Endothelial cell of umbilical vein (primary cell): ENCODE measurements around the gene GPR27. TPM values are rescaled to one million over a fixed set of nuclear protein-coding genes. Genes with fewer than 3 reads are reported as not detected.

Source experiments
- BruUV-seq: library from RNA; stranded (reverse); fragments of 400-500 nt; replicated peaks from 2 replicates; lab custom pipeline; 2021; lab: Mats Ljungman, UMichigan
- CTCF ChIA-PET: fragments of 300-600, 350-600 bp; sonication (Branson Sonifier 250); formaldehyde crosslinking; loops from one replicate; lab custom pipeline; 2021; ENCODE audit warnings: antibody characterized with exemption, inconsistent platforms; lab: Charles Lee
- POLR2A ChIA-PET: fragments of 300-600, 350-600 bp; sonication (Branson Sonifier 250); formaldehyde crosslinking; loops from one replicate; lab custom pipeline; 2021; ENCODE audit warnings: antibody characterized with exemption, inconsistent platforms; lab: Charles Lee
- DNase-seq: peaks from one replicate; pipeline ENCODE4 v3.0.0-alpha.2; 2011; ENCODE audit warnings: low read depth, low spot score
- FAIRE-seq: peaks from 2 replicates; lab custom pipeline; 2011; peaks lifted over from hg19 to GRCh38; lab: Jason Lieb, UNC
- H2AFZ ChIP-seq: 2 replicates; pipeline ENCODE4 v1.6.0; 2012; ENCODE audit warnings: low read depth, low read length, control low read depth, inconsistent platforms
- H3K27ac ChIP-seq: 2 replicates; pipeline ENCODE4 v1.5.1; 2011; ENCODE audit warnings: low read depth, mild to moderate bottlenecking, control low read depth, low read length, moderate library complexity; ENCODE audit not compliant: insufficient read depth
- H3K27me3 ChIP-seq, 2 experiments: 2 replicates each; pipeline versions ENCODE4 v1.6.0 to v1.6.1; 2011; ENCODE audit warnings: low read length in 2 of 2, mixed read lengths in 1 of 2; ENCODE audit not compliant: control insufficient read depth in 2 of 2, insufficient read depth in 2 of 2
- H3K36me3 ChIP-seq, 2 experiments: 2 replicates in 1 of 2; 3 replicates in 1 of 2; pipeline ENCODE4 v1.5.1; 2011; ENCODE audit warnings: low read length in 2 of 2, mild to moderate bottlenecking in 1 of 2, moderate library complexity in 1 of 2; ENCODE audit not compliant: control insufficient read depth in 2 of 2, insufficient read depth in 2 of 2; ENCODE audit errors: extremely low read depth in 1 of 2
- H3K4me1 ChIP-seq: 3 replicates; pipeline ENCODE4 v1.5.1; 2011; ENCODE audit warnings: mild to moderate bottlenecking, low read length; ENCODE audit not compliant: control insufficient read depth, insufficient read depth; ENCODE audit errors: extremely low read depth
- H3K4me2 ChIP-seq: 2 replicates; pipeline ENCODE4 v1.6.1; 2011; ENCODE audit warnings: low read length, control low read depth, mixed read lengths; ENCODE audit not compliant: insufficient read depth
- H3K4me3 ChIP-seq, 3 experiments: fragments of 200-600 bp in 1 of 3; sonication (generic), shearing (Covaris generic) in 1 of 3; replicated peaks in 1 of 3; 2 replicates each; pipeline ENCODE4 v1.5.1; 2011 to 2016; ENCODE audit warnings: control low read depth in 3 of 3, low read length in 3 of 3, mild to moderate bottlenecking in 2 of 3, inconsistent platforms in 1 of 3, low read depth in 1 of 3, moderate library complexity in 1 of 3; ENCODE audit not compliant: insufficient read depth in 1 of 3
- H3K79me2 ChIP-seq: 2 replicates; pipeline ENCODE4 v1.6.0; 2012; ENCODE audit warnings: low read length, inconsistent platforms; ENCODE audit not compliant: control insufficient read depth, insufficient read depth
- H3K9ac ChIP-seq: replicated peaks from 2 replicates; pipeline ENCODE3; 2011; ENCODE audit warnings: low read length, control low read depth; ENCODE audit not compliant: insufficient read depth; ENCODE audit errors: extremely low read depth
- H3K9me1 ChIP-seq: replicated peaks from 3 replicates; pipeline ENCODE4 v1.6.0; 2011; ENCODE audit warnings: mild to moderate bottlenecking, low read length; ENCODE audit not compliant: control insufficient read depth, insufficient read depth; ENCODE audit errors: extremely low read depth
- H3K9me3 ChIP-seq: replicated peaks from 2 replicates; pipeline ENCODE4 v1.5.1; 2012; ENCODE audit warnings: low read length, inconsistent platforms; ENCODE audit not compliant: control insufficient read depth, insufficient read depth
- H4K20me1 ChIP-seq: replicated peaks from 2 replicates; pipeline ENCODE3; 2011; ENCODE audit warnings: mild to moderate bottlenecking, low read length; ENCODE audit not compliant: control insufficient read depth, insufficient read depth; ENCODE audit errors: extremely low read depth
- CTCF ChIP-seq, 2 donors: IDR thresholded peaks; 1 replicate in 1 of 2; 2 replicates in 1 of 2; pipeline ENCODE4 v1.5.1; 2011; ENCODE audit warnings: low read length in 2 of 2, mild to moderate bottlenecking in 2 of 2, moderate library complexity in 2 of 2, control low read depth in 1 of 2, inconsistent platforms in 1 of 2, low read depth in 1 of 2; ENCODE audit not compliant: insufficient read depth in 1 of 2; ENCODE audit errors: extremely low read depth in 1 of 2
- EZH2 ChIP-seq: IDR thresholded peaks from 2 replicates; pipeline ENCODE4 v1.6.1; 2012; ENCODE audit warnings: borderline replicate concordance, low read depth, mild to moderate bottlenecking, moderate library complexity, low read length, inconsistent platforms; ENCODE audit not compliant: severe bottlenecking
- FOS ChIP-seq: IDR thresholded peaks from 2 replicates; pipeline ENCODE4 v1.6.1; 2011; ENCODE audit warnings: mild to moderate bottlenecking, low read length, moderate library complexity, borderline replicate concordance; ENCODE audit not compliant: insufficient read depth
- GATA2 ChIP-seq: IDR thresholded peaks from 2 replicates; pipeline ENCODE4 v1.7.0; 2011; ENCODE audit warnings: low read depth, mild to moderate bottlenecking, moderate library complexity, mixed read lengths, low read length; ENCODE audit not compliant: insufficient read length, insufficient read depth
- JUN ChIP-seq: IDR thresholded peaks from 2 replicates; pipeline ENCODE4 v1.6.1; 2011; ENCODE audit warnings: borderline replicate concordance, low read depth; ENCODE audit not compliant: insufficient read length, insufficient read depth
- MAX ChIP-seq: IDR thresholded peaks from 2 replicates; pipeline ENCODE4 v1.6.1; 2011; ENCODE audit not compliant: insufficient read depth, insufficient read length
- MYC ChIP-seq: IDR thresholded peaks from one replicate; pipeline ENCODE4 v1.6.1; 2011; ENCODE audit warnings: mild to moderate bottlenecking, low read depth, low read length
- POLR2A ChIP-seq: IDR thresholded peaks from 2 replicates; pipeline ENCODE4 v1.6.1; 2012; ENCODE audit warnings: low read depth, mild to moderate bottlenecking, control low read depth, low read length
- POLR2AphosphoS5 ChIP-seq: IDR thresholded peaks from 2 replicates; pipeline ENCODE4 v1.6.1; 2012; ENCODE audit warnings: low read depth, mild to moderate bottlenecking, control low read depth, low read length, moderate library complexity; ENCODE audit not compliant: insufficient read depth
- dilution Hi-C: fragments of 300-500 bp; cut with MboI; formaldehyde crosslinking; loops from one replicate; pipeline ENCODE4 v1.15.0; 2019; ENCODE audit warnings: low sequenced_read_pairs; ENCODE audit not compliant: extremely low pct_ligation_motif_present
- intact Hi-C: fragments of 100-400 bp; cut with micrococcal nuclease; formaldehyde crosslinking; loops from one replicate; pipeline ENCODE4 v1.10.0; 2022
- polyA plus RNA-seq, 4 experiments: library from polyadenylated mRNA; depleted of rRNA in 3 of 4; stranded (reverse) in 3 of 4; unstranded in 1 of 4; fragments of >200 nt; gene quantifications; 2 replicates each; pipeline versions ENCODE4 v1.2.1 to v1.2.3, GENCODE V29; 2011 to 2012; ENCODE audit warnings: missing spikeins in 1 of 4
- total RNA-seq: library from RNA; stranded (reverse); gene quantifications from 2 replicates; pipeline ENCODE4 v1.2.3, GENCODE V29; 2021

The GPR27 gene
- total and polyA plus RNA-seq, 2 donors (not counting 3 experiments of a cell fraction or from before 2014, with no cell fraction given) = 0.03 TPM; not detected in 1

- H3K4me3 ChIP-seq = no peak overlapping the region
- no peaks in the 10 kb centered on the region for H4K20me1 ChIP-seq
- intact Hi-C loops (no loop called here), dilution Hi-C loops (no loop called here)
- no peaks in the 10 kb centered on the region for H3K9me3 ChIP-seq
- BruUV-seq = no TSS peak
- H3K4me2 ChIP-seq = no peak overlapping the region
- H3K27me3 ChIP-seq = peaks cover 35 to 62% of the 10 kb centered on the region in 2 experiments
- H3K27ac ChIP-seq = no peak overlapping the region
- CTCF ChIA-PET = no interaction called here
- no peaks in the 10 kb centered on the region for H3K36me3 ChIP-seq
- POLR2A ChIA-PET = no interaction called here
- DNase-seq = no peak
- no peaks in the 10 kb centered on the region for H3K9me1 ChIP-seq
- H3K9ac ChIP-seq = no peak overlapping the region
- H2AFZ ChIP-seq = no peak overlapping the region
- no peaks in the 10 kb centered on the region for H3K79me2 ChIP-seq
- FAIRE-seq = no peak
- H3K4me1 ChIP-seq = no peaks in the 10 kb centered on the region
- TF ChIP-seq EZH2 (no peak), FOS (no peak), CTCF (IDR thresholded peaks at IDR 0.05; ENCODE audit: extremely low read depth in 1 of 2, insufficient read depth in 1 of 2, low read depth in 1 of 2, low read length in 2 of 2) (no peak), POLR2AphosphoS5 (no peak), MYC (no peak), POLR2A (no peak), MAX (no peak), GATA2 (no peak), JUN (no peak)
These were observed 32.9 kb downstream of the GPR27 start for GRCh38 chr3:71786551-71786950.
